OCI-LY7 (cell line): Measurements from ENCODE around the gene RIN1. TPM values are rescaled to one million over a fixed set of nuclear protein-coding genes. Genes with fewer than 3 reads are reported as not detected.

Experiments used
- BruUV-seq: library from RNA; stranded (reverse); fragments of 400-500 nt; replicated peaks from 2 replicates; lab custom pipeline; 2021; lab: Mats Ljungman, UMichigan
- CTCF ChIA-PET: fragments of 300-600 bp; sonication (Branson Sonifier 250); formaldehyde crosslinking; loops from one replicate; lab custom pipeline; 2022; ENCODE audit warnings: antibody characterized with exemption; ENCODE audit not compliant: unreplicated experiment; lab: Charles Lee
- POLR2A ChIA-PET: fragments of 300-600 bp; sonication (Branson Sonifier 250); formaldehyde crosslinking; loops from one replicate; lab custom pipeline; 2022; ENCODE audit warnings: antibody characterized with exemption; lab: Charles Lee
- DNase-seq: peaks from one replicate; pipeline ENCODE4 v3.0.0-alpha.2; 2015; ENCODE audit warnings: low spot score
- H2AFZ ChIP-seq: fragments of 200-600 bp; sonication (generic), shearing (Covaris generic); 2 replicates; pipeline ENCODE4 v1.6.1; 2014; ENCODE audit warnings: mild to moderate bottlenecking, antibody characterized with exemption, low read length, moderate library complexity
- H3K27ac ChIP-seq: fragments of 200-600 bp; sonication (generic); 2 replicates; pipeline ENCODE4 v1.5.1; 2014; ENCODE audit warnings: mixed run types, low read depth, mild to moderate bottlenecking, moderate library complexity, low read length, inconsistent platforms; ENCODE audit not compliant: poor library complexity, severe bottlenecking
- H3K36me3 ChIP-seq: fragments of 200-600 bp; sonication (generic); 2 replicates; pipeline ENCODE4 v1.6.1; 2014; ENCODE audit warnings: mild to moderate bottlenecking, antibody characterized with exemption, low read length, moderate library complexity, mixed read lengths; ENCODE audit not compliant: insufficient read depth
- H3K4me1 ChIP-seq: fragments of 200-600 bp; sonication (generic); 2 replicates; pipeline ENCODE4 v1.5.1; 2014; ENCODE audit warnings: mild to moderate bottlenecking, low read length; ENCODE audit not compliant: insufficient read depth, poor library complexity, severe bottlenecking
- H3K4me2 ChIP-seq: fragments of 200-600 bp; sonication (generic); 2 replicates; pipeline ENCODE4 v1.6.1; 2014; ENCODE audit warnings: mild to moderate bottlenecking, low read length
- H3K4me3 ChIP-seq: fragments of 200-600 bp; sonication (generic); 2 replicates; pipeline ENCODE4 v1.5.1; 2014; ENCODE audit warnings: mild to moderate bottlenecking, low read depth, low read length; ENCODE audit not compliant: poor library complexity, severe bottlenecking
- H3K79me2 ChIP-seq: fragments of 200-600 bp; sonication (generic); 2 replicates; pipeline ENCODE4 v1.6.1; 2016; ENCODE audit warnings: low read depth, mild to moderate bottlenecking, low read length, moderate library complexity, mixed read lengths; ENCODE audit not compliant: insufficient read depth
- H3K9me2 ChIP-seq: fragments of 200-600 bp; sonication (generic); 2 replicates; pipeline ENCODE4 v1.6.1; 2016; ENCODE audit warnings: mild to moderate bottlenecking, low read length, mixed read lengths; ENCODE audit not compliant: insufficient read depth
- H3K9me3 ChIP-seq: fragments of 200-600 bp; sonication (generic); 2 replicates; pipeline ENCODE4 v1.6.1; 2014; ENCODE audit warnings: mild to moderate bottlenecking, mixed run types, low read length, mixed read lengths
- H4K20me1 ChIP-seq: fragments of 200-600 bp; sonication (generic); 2 replicates; pipeline ENCODE4 v1.6.1; 2014; ENCODE audit warnings: mild to moderate bottlenecking, antibody characterized with exemption, low read length, moderate library complexity, mixed read lengths; ENCODE audit not compliant: insufficient read depth
- CTCF ChIP-seq: fragments of 200-600 bp; sonication (generic); conservative IDR thresholded peaks from 2 replicates; pipeline ENCODE4 v1.5.1; 2014; ENCODE audit warnings: mild to moderate bottlenecking, antibody characterized with exemption, low read length, moderate library complexity, mixed read lengths
- EZH2phosphoT487 ChIP-seq: fragments of 200-600 bp; sonication (generic); IDR thresholded peaks from 2 replicates; pipeline ENCODE4 v1.6.1; 2018; ENCODE audit warnings: low read depth, borderline replicate concordance, mild to moderate bottlenecking, mixed run types, antibody characterized with exemption, low read length, moderate library complexity, mixed read lengths
- intact Hi-C: fragments of 100-400 bp; cut with micrococcal nuclease; formaldehyde crosslinking; loops from one replicate; pipeline ENCODE4 v1.10.0; 2022; ENCODE audit not compliant: unreplicated experiment
- total RNA-seq, 2 experiments: library from RNA; depleted of rRNA in 1 of 2; stranded (reverse); fragments of >200 nt in 1 of 2; shearing (Covaris generic) in 1 of 2; gene quantifications; 2 replicates each; pipeline ENCODE4 v1.2.3, GENCODE V29; 2014 to 2022

The RIN1 gene
- total RNA-seq, 2 experiments from 2014 or later, result 1.6 to 2.9 TPM

DNA sequence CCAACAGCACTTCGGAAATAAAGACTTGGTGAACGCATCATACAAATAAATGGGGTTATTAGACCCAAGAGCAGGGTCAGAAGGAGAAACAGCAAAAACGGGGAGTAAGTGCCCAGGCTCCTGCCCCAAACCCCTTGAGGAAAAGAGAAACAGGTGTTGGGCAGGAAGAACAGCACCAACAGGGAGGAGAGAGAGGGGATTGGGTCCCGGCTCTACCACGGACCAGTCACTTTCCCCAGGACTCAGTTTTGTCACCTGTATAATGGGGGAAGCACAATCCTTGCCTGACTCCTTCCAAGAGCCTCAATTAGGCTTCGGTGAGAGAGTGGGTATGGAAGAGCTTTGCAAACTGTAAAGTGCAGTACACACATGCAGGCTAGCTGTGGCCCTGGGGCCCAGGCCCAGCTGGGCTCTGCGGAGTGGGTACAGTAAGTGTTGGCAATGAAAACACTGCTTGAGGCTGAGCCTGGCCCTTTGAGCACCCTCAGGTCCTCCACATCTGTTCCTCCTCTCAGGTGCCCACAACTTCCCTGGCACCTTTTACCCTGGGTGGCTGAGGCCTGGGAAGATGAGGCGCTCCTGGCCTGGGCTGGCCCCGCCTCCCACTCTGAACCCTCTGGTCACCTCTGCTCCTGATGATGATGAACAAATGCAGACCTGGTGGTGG lies 26.4 kb upstream of the RIN1 start:
- ChIA-PET POLR2A (no interaction called here), CTCF (interaction anchor here (0.5 kb wide), 1 partner anchor 915 kb away, joined by 3 read pairs; no protein-coding TSS in a partner anchor)
- Histone ChIP-seq H3K27ac (no peak overlapping the region), H3K4me1 (no peaks in the 10 kb centered on the region), H3K4me3 (no peak overlapping the region), H4K20me1 (no peaks in the 10 kb centered on the region), H3K9me3 (no peaks in the 10 kb centered on the region), H3K4me2 (no peak overlapping the region), H2AFZ (no peak overlapping the region), H3K9me2 (no peaks in the 10 kb centered on the region), H3K79me2 (no peaks in the 10 kb centered on the region), H3K36me3 (peaks cover 67% of the 10 kb centered on the region)
- intact Hi-C loops, result no loop called here
- no peak for DNase-seq
- TF ChIP-seq EZH2phosphoT487 (no peak), CTCF (no peak)
- BruUV-seq, result no TSS peak

GRCh38 chr11:66361502-66361941 lies 25.3 kb upstream of the RIN1 start:
- Histone ChIP-seq H3K4me3 (no peak overlapping the region), H3K36me3 (peaks cover 56% of the 10 kb centered on the region), H3K9me2 (no peaks in the 10 kb centered on the region), H4K20me1 (no peaks in the 10 kb centered on the region), H3K9me3 (no peaks in the 10 kb centered on the region), H3K27ac (no peak overlapping the region), H2AFZ (no peak overlapping the region), H3K79me2 (no peaks in the 10 kb centered on the region), H3K4me2 (no peak overlapping the region), H3K4me1 (no peaks in the 10 kb centered on the region)
- no peak for DNase-seq
- no TSS peak for BruUV-seq
- POLR2A ChIA-PET, result no interaction called here
- TF ChIP-seq EZH2phosphoT487 (no peak), CTCF (no peak)
- intact Hi-C loops, result no loop called here
- CTCF ChIA-PET, result no interaction called here

DNA sequence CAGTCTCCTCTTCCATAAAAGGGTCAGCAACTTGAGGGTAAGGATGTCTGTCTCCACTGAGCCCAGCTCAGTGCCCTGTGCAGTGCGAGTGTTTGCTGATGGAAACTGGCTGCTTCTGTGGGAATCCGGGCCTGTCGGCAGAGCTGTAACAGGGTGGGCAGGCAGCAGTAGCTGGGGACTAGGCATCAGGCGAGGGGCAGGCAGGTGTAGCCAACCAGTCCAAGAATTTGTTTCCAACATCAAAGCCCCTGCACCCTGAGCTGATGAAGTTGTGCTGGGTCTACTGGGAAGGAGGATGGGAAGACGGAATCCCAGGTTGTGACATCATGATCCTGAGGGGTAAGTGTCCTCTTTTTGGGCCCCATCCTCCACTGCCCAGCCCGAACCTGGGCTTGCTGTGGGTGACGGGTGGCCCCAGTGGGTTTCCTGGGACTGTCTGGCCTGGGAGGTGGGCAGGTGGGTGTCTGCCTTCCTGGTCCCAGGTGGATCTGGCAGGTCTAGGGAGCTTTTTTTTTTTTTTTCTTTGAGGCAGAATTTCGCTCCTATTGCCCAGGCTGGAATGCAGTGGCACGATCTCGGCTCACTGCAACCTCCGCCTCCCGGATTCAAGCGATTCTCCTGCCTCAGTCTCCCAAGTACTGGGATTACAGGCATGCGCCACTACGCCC lies 24.3 kb upstream of the RIN1 start:
- Histone ChIP-seq H3K9me2 (no peaks in the 10 kb centered on the region), H3K4me1 (no peaks in the 10 kb centered on the region), H3K27ac (no peak overlapping the region), H3K79me2 (no peaks in the 10 kb centered on the region), H3K36me3 (peaks cover 48% of the 10 kb centered on the region), H2AFZ (no peak overlapping the region), H3K9me3 (no peaks in the 10 kb centered on the region), H3K4me3 (no peak overlapping the region), H3K4me2 (no peak overlapping the region), H4K20me1 (no peaks in the 10 kb centered on the region)
- POLR2A ChIA-PET, result interaction anchor here (0.6 kb wide), 1 partner anchor 13 kb away, joined by 3 read pairs; no protein-coding TSS in a partner anchor
- BruUV-seq, result no TSS peak
- CTCF ChIA-PET, result no interaction called here
- TF ChIP-seq EZH2phosphoT487 (no peak), CTCF (no peak)
- intact Hi-C loops, result no loop called here
- no peak for DNase-seq
